ENCODE results near the gene TOMM40. TPM values are rescaled to one million over a fixed set of nuclear protein-coding genes. Genes with fewer than 3 reads are reported as not detected.

The TOMM40 gene
- total and polyA plus RNA-seq, 9 of the 15 experiments (the other 6 are each of a cell fraction or from before 2014, with no cell fraction given), result 0.89 to 290 (median 160) TPM

DNA sequence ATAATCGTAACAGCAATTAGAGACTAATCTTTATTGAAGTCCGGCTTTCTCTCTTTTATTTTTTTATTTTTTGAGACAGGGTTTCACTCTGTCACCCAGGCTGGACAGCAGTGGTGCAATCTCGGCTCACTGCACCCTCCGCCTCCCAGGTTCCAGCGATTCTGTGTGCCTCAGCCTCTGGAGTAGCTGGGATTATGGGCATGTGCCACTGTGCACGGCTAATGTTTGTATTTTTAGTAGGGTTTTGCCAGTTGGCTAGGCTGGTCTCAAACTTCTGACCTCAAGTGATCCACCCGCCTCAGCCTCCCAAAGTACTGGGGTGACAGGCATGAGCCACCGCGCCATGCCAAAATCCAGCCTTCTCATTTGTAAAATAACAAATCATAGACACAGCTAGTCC, 58.5 kb downstream of the TOMM40 start:
- 69% methylated on average over 9 of the region's 9 CpGs for WGBS (ENCODE audit: insufficient coverage, low coverage, missing lambda C conversion rate)
- POLR2A ChIA-PET, result no interaction called here

More for the DNA sequence above, 58.5 kb downstream of the TOMM40 start:
- Histone ChIP-seq H2AFZ (ENCODE audit: low read depth, low read length) (no peak overlapping the region), H3K27me3 (ENCODE audit: control insufficient read depth in 2 of 2, insufficient read depth in 2 of 2, low read length in 2 of 2) (no peaks in the 10 kb centered on the region), H3K9ac (ENCODE audit: insufficient read depth in 1 of 2, low read depth in 2 of 2, low read length in 2 of 2) (no peak overlapping the region), H3K4me2 (ENCODE audit: insufficient read depth, low read length) (no peak overlapping the region), H4K20me1 (replicated peaks; ENCODE audit: control insufficient read depth, insufficient read depth, low read length) (no peaks in the 10 kb centered on the region), H3K4me1 (replicated peaks in 1 of 2; ENCODE audit: control insufficient read depth in 2 of 2, insufficient read depth in 2 of 2, low read length in 2 of 2) (peaks cover 2 to 31% of the 10 kb centered on the region in 2 experiments; a peak in 4 of 5 replicates), H3K9me1 (ENCODE audit: control insufficient read depth, insufficient read depth, low read length) (no peaks in the 10 kb centered on the region), H3K79me2 (ENCODE audit: control insufficient read depth, insufficient read depth, low read length) (peaks cover 7% of the 10 kb centered on the region; the same call in 2 of the 3 replicates), H3K9me3 (replicated peaks; ENCODE audit: control insufficient read depth, insufficient read depth, low read depth, low read length) (no peaks in the 10 kb centered on the region), H3K27ac (ENCODE audit: extremely low read depth, low read depth, low read length) (no peak overlapping the region), H3K36me3 (ENCODE audit: control insufficient read depth, insufficient read depth, low read length) (no peaks in the 10 kb centered on the region), H3K4me3 (no peak overlapping the region)
- CTCF ChIA-PET (ENCODE audit: low intra/inter-chr PET ratio), result interaction anchor here (0.6 kb wide), 1 partner anchor 46 kb away, joined by 3 read pairs; no protein-coding TSS in a partner anchor
- intact Hi-C loops (cut with micrococcal nuclease), result no loop called here
- in situ Hi-C loops (cut with MboI), result no loop called here
- no peak for TF ChIP-seq ESRRA (IDR thresholded peaks at IDR 0.05; ENCODE audit: borderline replicate concordance, low read depth)
- TF ChIP-seq, protein P1, sequence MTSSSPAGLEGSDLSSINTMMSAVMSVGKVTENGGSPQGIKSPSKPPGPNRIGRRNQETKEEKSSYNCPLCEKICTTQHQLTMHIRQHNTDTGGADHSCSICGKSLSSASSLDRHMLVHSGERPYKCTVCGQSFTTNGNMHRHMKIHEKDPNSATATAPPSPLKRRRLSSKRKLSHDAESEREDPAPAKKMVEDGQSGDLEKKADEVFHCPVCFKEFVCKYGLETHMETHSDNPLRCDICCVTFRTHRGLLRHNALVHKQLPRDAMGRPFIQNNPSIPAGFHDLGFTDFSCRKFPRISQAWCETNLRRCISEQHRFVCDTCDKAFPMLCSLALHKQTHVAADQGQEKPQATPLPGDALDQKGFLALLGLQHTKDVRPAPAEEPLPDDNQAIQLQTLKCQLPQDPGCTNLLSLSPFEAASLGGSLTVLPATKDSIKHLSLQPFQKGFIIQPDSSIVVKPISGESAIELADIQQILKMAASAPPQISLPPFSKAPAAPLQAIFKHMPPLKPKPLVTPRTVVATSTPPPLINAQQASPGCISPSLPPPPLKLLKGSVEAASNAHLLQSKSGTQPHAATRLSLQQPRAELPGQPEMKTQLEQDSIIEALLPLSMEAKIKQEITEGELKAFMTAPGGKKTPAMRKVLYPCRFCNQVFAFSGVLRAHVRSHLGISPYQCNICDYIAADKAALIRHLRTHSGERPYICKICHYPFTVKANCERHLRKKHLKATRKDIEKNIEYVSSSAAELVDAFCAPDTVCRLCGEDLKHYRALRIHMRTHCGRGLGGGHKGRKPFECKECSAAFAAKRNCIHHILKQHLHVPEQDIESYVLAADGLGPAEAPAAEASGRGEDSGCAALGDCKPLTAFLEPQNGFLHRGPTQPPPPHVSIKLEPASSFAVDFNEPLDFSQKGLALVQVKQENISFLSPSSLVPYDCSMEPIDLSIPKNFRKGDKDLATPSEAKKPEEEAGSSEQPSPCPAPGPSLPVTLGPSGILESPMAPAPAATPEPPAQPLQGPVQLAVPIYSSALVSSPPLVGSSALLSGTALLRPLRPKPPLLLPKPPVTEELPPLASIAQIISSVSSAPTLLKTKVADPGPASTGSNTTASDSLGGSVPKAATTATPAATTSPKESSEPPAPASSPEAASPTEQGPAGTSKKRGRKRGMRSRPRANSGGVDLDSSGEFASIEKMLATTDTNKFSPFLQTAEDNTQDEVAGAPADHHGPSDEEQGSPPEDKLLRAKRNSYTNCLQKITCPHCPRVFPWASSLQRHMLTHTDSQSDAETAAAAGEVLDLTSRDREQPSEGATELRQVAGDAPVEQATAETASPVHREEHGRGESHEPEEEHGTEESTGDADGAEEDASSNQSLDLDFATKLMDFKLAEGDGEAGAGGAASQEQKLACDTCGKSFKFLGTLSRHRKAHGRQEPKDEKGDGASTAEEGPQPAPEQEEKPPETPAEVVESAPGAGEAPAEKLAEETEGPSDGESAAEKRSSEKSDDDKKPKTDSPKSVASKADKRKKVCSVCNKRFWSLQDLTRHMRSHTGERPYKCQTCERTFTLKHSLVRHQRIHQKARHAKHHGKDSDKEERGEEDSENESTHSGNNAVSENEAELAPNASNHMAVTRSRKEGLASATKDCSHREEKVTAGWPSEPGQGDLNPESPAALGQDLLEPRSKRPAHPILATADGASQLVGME (CRISPR knock-in tag; IDR thresholded peaks at IDR 0.05), result no peak
- ATAC-seq (no peak), DNase-seq (ENCODE audit: extremely low read depth in 1 of 4, low spot score in 3 of 4) (no peak), FAIRE-seq (no peak)
- BruUV-seq (replicated peaks), result no TSS peak

All from K562 (cell line).